ENCODE measurements around the gene CYP2C18. TPM values are rescaled to one million over a fixed set of nuclear protein-coding genes. Genes with fewer than 3 reads are reported as not detected.
A peak's percentile ranks its signal among the peaks of the same experiment; 100 is the strongest.

Gene CYP2C18
- polyA plus RNA-seq, 2 of the 4 experiments (the other 2 are of a cell fraction): 0.05 TPM

GRCh38 chr10:94673614-94674321, 9.8 kb upstream of the CYP2C18 start (continued):
- TF ChIP-seq, protein P1, sequence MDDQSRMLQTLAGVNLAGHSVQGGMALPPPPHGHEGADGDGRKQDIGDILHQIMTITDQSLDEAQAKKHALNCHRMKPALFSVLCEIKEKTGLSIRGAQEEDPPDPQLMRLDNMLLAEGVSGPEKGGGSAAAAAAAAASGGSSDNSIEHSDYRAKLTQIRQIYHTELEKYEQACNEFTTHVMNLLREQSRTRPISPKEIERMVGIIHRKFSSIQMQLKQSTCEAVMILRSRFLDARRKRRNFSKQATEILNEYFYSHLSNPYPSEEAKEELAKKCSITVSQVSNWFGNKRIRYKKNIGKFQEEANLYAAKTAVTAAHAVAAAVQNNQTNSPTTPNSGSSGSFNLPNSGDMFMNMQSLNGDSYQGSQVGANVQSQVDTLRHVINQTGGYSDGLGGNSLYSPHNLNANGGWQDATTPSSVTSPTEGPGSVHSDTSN (IDR thresholded peaks at IDR 0.05): no peak
- TF ChIP-seq HES2 (IDR thresholded peaks at IDR 0.05): no peak
- TF ChIP-seq ZNF302 (CRISPR knock-in tag; IDR thresholded peaks at IDR 0.05): no peak
- TF ChIP-seq EHF (CRISPR knock-in tag; IDR thresholded peaks at IDR 0.05): no peak
- TF ChIP-seq PHF8 (IDR thresholded peaks at IDR 0.05; ENCODE audit: borderline replicate concordance, low read depth): no peak
- TF ChIP-seq KDM5A (IDR thresholded peaks at IDR 0.05): no peak

- POLR2A ChIA-PET: no interaction called here
- H3K4me2 ChIP-seq: no peak overlapping the region
- no peak overlapping the region for H3K4me3 ChIP-seq
- H3K4me1 ChIP-seq: peaks cover 44% of the 10 kb centered on the region
- CTCF ChIA-PET: interaction anchor here (0.7 kb wide), 1 partner anchor 262 kb away, joined by 3 read pairs; the partner anchor contains the start of gene CYP2C9
- ATAC-seq: no peak
- FAIRE-seq: no peak
- TF ChIP-seq JUNB (IDR thresholded peaks at IDR 0.05) (no peak), USF2 (IDR thresholded peaks at IDR 0.05) (no peak), ZFP36 (IDR thresholded peaks at IDR 0.05; ENCODE audit: borderline replicate concordance, partially characterized antibody) (no peak), ZC3H11A (IDR thresholded peaks at IDR 0.05) (no peak), MAFK (IDR thresholded peaks at IDR 0.05; ENCODE audit: partially characterized antibody) (no peak), ESRRA (IDR thresholded peaks at IDR 0.05; ENCODE audit: borderline replicate concordance, low read length) (no peak), CTCF (IDR thresholded peaks at IDR 0.05) (no peak), KDM5A (IDR thresholded peaks at IDR 0.05) (no peak), CHD4 (IDR thresholded peaks at IDR 0.05; ENCODE audit: borderline replicate concordance) (no peak), RCOR1 (IDR thresholded peaks at IDR 0.05; ENCODE audit: low read depth, low read length) (no peak), FOSL2 (IDR thresholded peaks at IDR 0.05) (no peak), FOSL2 (CRISPR knock-in tag; IDR thresholded peaks at IDR 0.05) (no peak), HOXB13 (CRISPR knock-in tag; IDR thresholded peaks at IDR 0.05; ENCODE audit: low read depth) (no peak), POLR2AphosphoS2 (conservative IDR thresholded peaks at IDR 0.05; ENCODE audit: low read length) (no peak), TFCP2L1 (CRISPR knock-in tag; IDR thresholded peaks at IDR 0.05) (no peak), CHD2 (IDR thresholded peaks at IDR 0.05; ENCODE audit: low read length, partially characterized antibody) (no peak), E2F6 (IDR thresholded peaks at IDR 0.05; ENCODE audit: borderline replicate concordance, low read depth) (no peak), KDM1A (IDR thresholded peaks at IDR 0.05; ENCODE audit: low read depth) (no peak)
- TF ChIP-seq, protein P2, sequence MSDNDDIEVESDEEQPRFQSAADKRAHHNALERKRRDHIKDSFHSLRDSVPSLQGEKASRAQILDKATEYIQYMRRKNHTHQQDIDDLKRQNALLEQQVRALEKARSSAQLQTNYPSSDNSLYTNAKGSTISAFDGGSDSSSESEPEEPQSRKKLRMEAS (IDR thresholded peaks at IDR 0.05): no peak
- TF ChIP-seq, protein P3, sequence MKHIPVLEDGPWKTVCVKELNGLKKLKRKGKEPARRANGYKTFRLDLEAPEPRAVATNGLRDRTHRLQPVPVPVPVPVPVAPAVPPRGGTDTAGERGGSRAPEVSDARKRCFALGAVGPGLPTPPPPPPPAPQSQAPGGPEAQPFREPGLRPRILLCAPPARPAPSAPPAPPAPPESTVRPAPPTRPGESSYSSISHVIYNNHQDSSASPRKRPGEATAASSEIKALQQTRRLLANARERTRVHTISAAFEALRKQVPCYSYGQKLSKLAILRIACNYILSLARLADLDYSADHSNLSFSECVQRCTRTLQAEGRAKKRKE (CRISPR knock-in tag; IDR thresholded peaks at IDR 0.05; ENCODE audit: low read depth): no peak
- peak overlapping the region; percentile 75 to 89; a peak in 4 of 6 replicates for H3K27ac ChIP-seq
- H3K9me3 ChIP-seq: peaks cover 8% of the 10 kb centered on the region; the same call in 1 of the 3 replicates
- no peak for DNase-seq (ENCODE audit: low read depth in 1 of 2, low spot score in 1 of 2)
- 70% methylated on average over 2 of the region's 2 CpGs for WGBS (ENCODE audit: missing lambda C conversion rate)
Observed at GRCh38 chr10:94676496-94676895, 7.0 kb upstream of the CYP2C18 start.

Measured in A549 (cell line).